ENCODE measurements around the gene IPO13. TPM values are rescaled to one million over a fixed set of nuclear protein-coding genes. Genes with fewer than 3 reads are reported as not detected.
A peak's percentile ranks its signal among the peaks of the same experiment; 100 is the strongest.

IPO13 gene
- polyA plus RNA-seq, 1 donor = 26.1 TPM

- WGBS (ENCODE audit: insufficient coverage, low lambda C conversion rate) = 100% methylated on average over 1 of the region's 2 CpGs
- Histone ChIP-seq H3K36me3 (ENCODE audit: control insufficient read depth, insufficient read depth, low read length) (peaks cover 66% of the 10 kb centered on the region), H3K27ac (ENCODE audit: low read length) (no peak overlapping the region), H3K4me3 (ENCODE audit: low read length) (no peak overlapping the region), H3K9me3 (ENCODE audit: control insufficient read depth, low read depth, low read length) (no peaks in the 10 kb centered on the region), H3K27me3 (ENCODE audit: control insufficient read depth, insufficient read depth, low read length) (no peaks in the 10 kb centered on the region), H3K4me1 (ENCODE audit: control insufficient read depth, insufficient read depth, low read length) (no peaks in the 10 kb centered on the region)
- no peak for DNase-seq
Observed at GRCh38 chr1:43962324-43962723, 15.6 kb downstream of the IPO13 start.

DNA sequence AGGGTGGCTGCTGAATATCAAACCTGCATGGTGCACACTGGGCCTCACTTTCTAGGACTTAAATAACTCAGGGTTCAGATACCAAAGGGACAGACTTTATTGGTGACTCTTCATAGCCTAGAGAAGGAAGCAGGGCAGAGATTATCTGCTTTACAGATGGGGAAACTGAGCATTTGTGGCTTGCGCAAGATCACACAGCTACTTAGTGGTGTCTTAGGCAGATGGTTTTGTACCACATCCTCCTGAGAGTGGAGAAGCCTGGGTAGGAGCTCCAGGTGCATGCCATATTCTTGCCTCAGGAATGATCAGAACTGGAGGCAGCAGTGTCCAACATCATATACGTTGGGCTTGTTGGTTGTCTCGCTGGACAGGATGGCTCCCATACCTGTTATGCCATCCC is 16.3 kb downstream of the IPO13 start:
- peaks cover 66% of the 10 kb centered on the region for H3K36me3 ChIP-seq (ENCODE audit: control insufficient read depth, insufficient read depth, low read length)
- H3K4me1 ChIP-seq (ENCODE audit: control insufficient read depth, insufficient read depth, low read length) = no peaks in the 10 kb centered on the region
- no peaks in the 10 kb centered on the region for H3K9me3 ChIP-seq (ENCODE audit: control insufficient read depth, low read depth, low read length)
- H3K27me3 ChIP-seq (ENCODE audit: control insufficient read depth, insufficient read depth, low read length) = no peaks in the 10 kb centered on the region
- no CpG with 5 or more reads among the region's 3 CpGs for WGBS (ENCODE audit: insufficient coverage, low lambda C conversion rate)
- H3K27ac ChIP-seq (ENCODE audit: low read length) = no peak overlapping the region
- no peak for DNase-seq
- no peak overlapping the region for H3K4me3 ChIP-seq (ENCODE audit: low read length)

GRCh38 chr1:43963890-43964289 is 17.1 kb downstream of the IPO13 start:
- peaks cover 59% of the 10 kb centered on the region for H3K36me3 ChIP-seq (ENCODE audit: control insufficient read depth, insufficient read depth, low read length)
- no peak overlapping the region for H3K4me3 ChIP-seq (ENCODE audit: low read length)
- no peaks in the 10 kb centered on the region for H3K9me3 ChIP-seq (ENCODE audit: control insufficient read depth, low read depth, low read length)
- DNase-seq = no peak
- H3K27me3 ChIP-seq (ENCODE audit: control insufficient read depth, insufficient read depth, low read length) = no peaks in the 10 kb centered on the region
- no peak overlapping the region for H3K27ac ChIP-seq (ENCODE audit: low read length)
- no peaks in the 10 kb centered on the region for H3K4me1 ChIP-seq (ENCODE audit: control insufficient read depth, insufficient read depth, low read length)
- WGBS (ENCODE audit: insufficient coverage, low lambda C conversion rate) = 89% methylated on average over 3 of the region's 5 CpGs

GRCh38 chr1:43965316-43965715 is 18.6 kb downstream of the IPO13 start:
- Histone ChIP-seq H3K36me3 (ENCODE audit: control insufficient read depth, insufficient read depth, low read length) (peaks cover 48% of the 10 kb centered on the region), H3K4me3 (ENCODE audit: low read length) (no peak overlapping the region), H3K27ac (ENCODE audit: low read length) (no peak overlapping the region), H3K27me3 (ENCODE audit: control insufficient read depth, insufficient read depth, low read length) (no peaks in the 10 kb centered on the region), H3K9me3 (ENCODE audit: control insufficient read depth, low read depth, low read length) (no peaks in the 10 kb centered on the region), H3K4me1 (ENCODE audit: control insufficient read depth, insufficient read depth, low read length) (no peaks in the 10 kb centered on the region)
- DNase-seq = no peak
- WGBS (ENCODE audit: insufficient coverage, low lambda C conversion rate) = no CpG with 5 or more reads among the region's 3 CpGs

DNA sequence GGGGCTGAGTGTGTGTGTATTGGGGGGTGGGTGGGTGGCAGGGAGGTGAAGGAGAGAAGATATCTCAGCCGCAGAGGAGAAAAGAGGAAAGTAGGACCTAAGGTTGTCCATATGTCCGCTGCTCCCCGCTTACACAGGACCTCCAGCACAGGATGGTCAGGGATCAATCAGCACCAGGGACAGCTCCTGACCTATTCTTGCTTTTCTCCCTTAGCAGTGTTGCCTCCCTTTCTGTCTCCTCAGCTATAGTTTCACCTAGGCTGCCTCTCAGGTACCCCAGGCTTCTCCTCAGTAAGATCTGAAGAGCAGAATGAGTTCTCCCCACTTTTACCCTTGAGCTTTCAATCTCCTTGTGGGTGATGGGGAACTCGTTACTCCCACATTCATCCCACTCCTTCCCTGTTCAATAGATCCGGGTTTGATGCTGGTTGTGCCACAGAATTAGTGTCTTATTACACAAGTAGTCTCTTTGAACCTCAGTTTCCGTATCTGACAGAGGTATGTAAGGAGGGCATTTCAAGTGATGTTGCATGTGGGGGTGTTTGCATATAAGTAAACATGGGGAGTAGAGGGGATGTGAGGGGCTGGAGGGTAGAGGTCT is 21.7 kb downstream of the IPO13 start:
- Histone ChIP-seq H3K4me3 (ENCODE audit: low read length) (no peak overlapping the region), H3K4me1 (ENCODE audit: control insufficient read depth, insufficient read depth, low read length) (no peaks in the 10 kb centered on the region), H3K27me3 (ENCODE audit: control insufficient read depth, insufficient read depth, low read length) (no peaks in the 10 kb centered on the region), H3K36me3 (ENCODE audit: control insufficient read depth, insufficient read depth, low read length) (peaks cover 29% of the 10 kb centered on the region), H3K9me3 (ENCODE audit: control insufficient read depth, low read depth, low read length) (no peaks in the 10 kb centered on the region), H3K27ac (ENCODE audit: low read length) (no peak overlapping the region)
- DNase-seq = peak in 1 of 2 donors; percentile 26
- WGBS (ENCODE audit: insufficient coverage, low lambda C conversion rate) = 88% methylated on average over 4 of the region's 6 CpGs

- peak overlapping the region; percentile 17 for H3K4me3 ChIP-seq (ENCODE audit: low read length)
- no CpG with 5 or more reads among the region's 7 CpGs for WGBS (ENCODE audit: insufficient coverage, low lambda C conversion rate)
- no peak overlapping the region for H3K27ac ChIP-seq (ENCODE audit: low read length)
- H3K4me1 ChIP-seq (ENCODE audit: control insufficient read depth, insufficient read depth, low read length) = no peaks in the 10 kb centered on the region
- no peak for DNase-seq
- no peaks in the 10 kb centered on the region for H3K9me3 ChIP-seq (ENCODE audit: control insufficient read depth, low read depth, low read length)
- H3K27me3 ChIP-seq (ENCODE audit: control insufficient read depth, insufficient read depth, low read length) = no peaks in the 10 kb centered on the region
- H3K36me3 ChIP-seq (ENCODE audit: control insufficient read depth, insufficient read depth, low read length) = peaks cover 27% of the 10 kb centered on the region
Observed at GRCh38 chr1:43969416-43969745, 22.6 kb downstream of the IPO13 start.

- no CpG with 5 or more reads among the region's 47 CpGs for WGBS (ENCODE audit: insufficient coverage, low lambda C conversion rate)
- Histone ChIP-seq H3K4me3 (ENCODE audit: low read length) (peak within 1 kb of the TSS; percentile 90), H3K9me3 (ENCODE audit: control insufficient read depth, low read depth, low read length) (no peaks in the 10 kb centered on the region), H3K36me3 (ENCODE audit: control insufficient read depth, insufficient read depth, low read length) (peaks cover 23% of the 10 kb centered on the region), H3K4me1 (ENCODE audit: control insufficient read depth, insufficient read depth, low read length) (no peaks in the 10 kb centered on the region), H3K27ac (ENCODE audit: low read length) (no peak within 1 kb of the TSS), H3K27me3 (ENCODE audit: control insufficient read depth, insufficient read depth, low read length) (no peaks in the 10 kb centered on the region)
- DNase-seq = peak; percentile 96 to 97
Observed at GRCh38 chr1:43969746-43970466, 23.2 kb downstream of the IPO13 start, which contains the start of gene DPH2. Gene DPH2, plus strand, starts transcription at chr1:43970010. Its CDS starts 166 bp downstream, at chr1:43970176.

DNA sequence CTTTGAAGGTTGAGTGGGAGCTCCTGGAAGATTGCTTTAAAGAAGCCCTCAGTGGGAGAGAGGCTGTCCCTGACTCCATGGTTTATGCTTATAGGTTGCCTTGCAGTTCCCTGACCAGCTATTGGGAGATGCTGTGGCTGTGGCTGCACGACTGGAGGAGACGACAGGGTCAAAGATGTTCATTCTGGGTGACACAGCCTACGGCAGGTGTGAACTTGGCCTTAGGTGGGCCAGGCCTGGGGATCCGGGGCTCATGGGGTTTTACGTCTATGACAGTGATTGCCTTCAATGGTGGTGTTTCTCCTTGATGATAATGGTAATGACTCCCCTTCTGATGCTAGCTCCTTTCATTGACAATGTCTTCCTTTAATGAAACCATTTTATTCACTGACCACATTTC is 23.8 kb downstream of the IPO13 start:
- H3K27me3 ChIP-seq (ENCODE audit: control insufficient read depth, insufficient read depth, low read length) = no peaks in the 10 kb centered on the region
- no CpG with 5 or more reads among the region's 5 CpGs for WGBS (ENCODE audit: insufficient coverage, low lambda C conversion rate)
- no peaks in the 10 kb centered on the region for H3K9me3 ChIP-seq (ENCODE audit: control insufficient read depth, low read depth, low read length)
- H3K4me1 ChIP-seq (ENCODE audit: control insufficient read depth, insufficient read depth, low read length) = no peaks in the 10 kb centered on the region
- no peak overlapping the region for H3K27ac ChIP-seq (ENCODE audit: low read length)
- peak overlapping the region; percentile 90 for H3K4me3 ChIP-seq (ENCODE audit: low read length)
- DNase-seq = no peak
- H3K36me3 ChIP-seq (ENCODE audit: control insufficient read depth, insufficient read depth, low read length) = peaks cover 23% of the 10 kb centered on the region

- Histone ChIP-seq H3K4me1 (ENCODE audit: control insufficient read depth, insufficient read depth, low read length) (peaks cover 4% of the 10 kb centered on the region), H3K4me3 (ENCODE audit: low read length) (no peak overlapping the region), H3K36me3 (ENCODE audit: control insufficient read depth, insufficient read depth, low read length) (peaks cover 20% of the 10 kb centered on the region), H3K9me3 (ENCODE audit: control insufficient read depth, low read depth, low read length) (no peaks in the 10 kb centered on the region), H3K27ac (ENCODE audit: low read length) (no peak overlapping the region), H3K27me3 (ENCODE audit: control insufficient read depth, insufficient read depth, low read length) (no peaks in the 10 kb centered on the region)
- DNase-seq = no peak
- no CpG with 5 or more reads among the region's 9 CpGs for WGBS (ENCODE audit: insufficient coverage, low lambda C conversion rate)
Observed at GRCh38 chr1:43970911-43971310, 24.2 kb downstream of the IPO13 start.

- Histone ChIP-seq H3K9me3 (ENCODE audit: control insufficient read depth, low read depth, low read length) (no peaks in the 10 kb centered on the region), H3K27ac (ENCODE audit: low read length) (no peak overlapping the region), H3K27me3 (ENCODE audit: control insufficient read depth, insufficient read depth, low read length) (no peaks in the 10 kb centered on the region), H3K4me1 (ENCODE audit: control insufficient read depth, insufficient read depth, low read length) (peaks cover 9% of the 10 kb centered on the region), H3K4me3 (ENCODE audit: low read length) (no peak overlapping the region), H3K36me3 (ENCODE audit: control insufficient read depth, insufficient read depth, low read length) (peaks cover 21% of the 10 kb centered on the region)
- no peak for DNase-seq
- WGBS (ENCODE audit: insufficient coverage, low lambda C conversion rate) = no CpG with 5 or more reads among the region's 17 CpGs
Observed at GRCh38 chr1:43971336-43971980, 24.7 kb downstream of the IPO13 start.

Measured in large intestine (tissue), 3 donors.